HK-2 (cell line): ENCODE results near the gene FUBP3.
"Not testable (repeated sequence)": the region's sequence is repeated elsewhere in the genome, so short reads cannot be mapped to it uniquely, and the experiment has no call there.

Experiments used
- DNase-seq: peaks from one replicate; pipeline ENCODE4 v3.0.0-alpha.2; 2018; ENCODE audit not compliant: unreplicated experiment

FUBP3 gene

GRCh38 chr9:130556396-130557076 is 22.8 kb upstream of the FUBP3 start:
- no peak for DNase-seq

GRCh38 chr9:130557077-130557468 is 22.3 kb upstream of the FUBP3 start:
- DNase-seq: no peak

GRCh38 chr9:130561056-130561455 is 18.3 kb upstream of the FUBP3 start:
- DNase-seq: no peak

DNA sequence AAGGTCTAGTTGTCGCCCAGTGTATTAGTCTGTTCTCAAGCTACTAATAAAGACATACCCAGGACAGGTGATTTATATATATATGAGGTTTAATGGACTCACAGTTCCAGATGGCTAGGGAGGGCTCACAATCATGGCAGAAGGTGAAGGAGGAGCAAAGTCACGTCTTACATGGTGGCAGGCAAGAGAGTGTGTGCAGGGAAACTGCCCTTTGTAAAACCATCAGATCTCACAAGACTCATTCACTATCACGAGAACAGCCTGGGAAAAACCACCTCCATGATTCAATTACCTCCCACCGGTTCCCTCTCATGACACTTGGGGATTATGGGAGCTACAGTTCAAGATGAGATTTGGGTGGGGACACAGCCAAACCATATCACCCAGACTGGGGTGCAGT is 16.9 kb upstream of the FUBP3 start:
- not testable (repeated sequence) for DNase-seq

- no peak for DNase-seq
These were observed 15.6 kb upstream of the FUBP3 start for GRCh38 chr9:130563797-130564196.

DNA sequence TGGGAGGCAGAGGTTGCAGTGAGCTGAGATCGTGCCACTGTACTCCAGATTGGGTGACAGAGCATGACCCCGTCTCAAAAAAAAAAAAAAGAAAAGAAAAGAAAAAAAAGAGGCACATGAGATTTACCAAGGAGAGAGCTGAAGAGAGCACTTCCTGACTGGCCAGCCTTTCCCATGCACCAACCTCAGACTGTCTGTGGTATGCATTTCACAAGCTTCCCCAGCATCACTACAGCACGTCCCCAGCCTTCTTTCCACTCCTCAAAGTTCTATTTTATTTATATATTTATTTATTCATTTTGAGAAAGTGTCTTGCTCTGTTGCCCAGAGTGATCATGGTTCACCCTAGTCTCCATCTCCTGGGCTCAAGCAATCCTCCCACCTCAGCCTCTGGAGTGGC is 13.6 kb upstream of the FUBP3 start:
- DNase-seq: no peak

DNA sequence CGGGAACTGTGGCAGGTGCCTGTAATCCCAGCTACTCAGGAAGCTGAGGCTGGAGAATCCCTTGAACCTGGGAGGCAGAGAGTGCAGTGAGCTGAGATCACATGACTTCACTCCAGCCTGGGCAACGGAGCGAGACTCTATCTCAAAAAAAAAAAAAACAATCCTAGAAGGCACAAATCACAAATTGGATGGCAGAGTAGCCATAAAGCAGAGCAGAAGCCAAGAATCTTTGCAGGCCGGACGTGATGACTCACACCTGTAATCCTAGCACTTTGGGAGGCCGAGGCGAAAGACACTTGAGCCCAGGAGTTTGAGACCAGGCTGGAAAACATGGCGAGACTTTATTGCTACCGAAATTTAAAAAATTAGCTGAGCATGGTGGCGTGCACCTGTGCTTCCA is 9.2 kb upstream of the FUBP3 start:
- peak; percentile 48 for DNase-seq

GRCh38 chr9:130575514-130575913 is 3.9 kb upstream of the FUBP3 start:
- DNase-seq: no peak

- DNase-seq: no peak
These were observed 3.2 kb upstream of the FUBP3 start for GRCh38 chr9:130576176-130576575.

DNA sequence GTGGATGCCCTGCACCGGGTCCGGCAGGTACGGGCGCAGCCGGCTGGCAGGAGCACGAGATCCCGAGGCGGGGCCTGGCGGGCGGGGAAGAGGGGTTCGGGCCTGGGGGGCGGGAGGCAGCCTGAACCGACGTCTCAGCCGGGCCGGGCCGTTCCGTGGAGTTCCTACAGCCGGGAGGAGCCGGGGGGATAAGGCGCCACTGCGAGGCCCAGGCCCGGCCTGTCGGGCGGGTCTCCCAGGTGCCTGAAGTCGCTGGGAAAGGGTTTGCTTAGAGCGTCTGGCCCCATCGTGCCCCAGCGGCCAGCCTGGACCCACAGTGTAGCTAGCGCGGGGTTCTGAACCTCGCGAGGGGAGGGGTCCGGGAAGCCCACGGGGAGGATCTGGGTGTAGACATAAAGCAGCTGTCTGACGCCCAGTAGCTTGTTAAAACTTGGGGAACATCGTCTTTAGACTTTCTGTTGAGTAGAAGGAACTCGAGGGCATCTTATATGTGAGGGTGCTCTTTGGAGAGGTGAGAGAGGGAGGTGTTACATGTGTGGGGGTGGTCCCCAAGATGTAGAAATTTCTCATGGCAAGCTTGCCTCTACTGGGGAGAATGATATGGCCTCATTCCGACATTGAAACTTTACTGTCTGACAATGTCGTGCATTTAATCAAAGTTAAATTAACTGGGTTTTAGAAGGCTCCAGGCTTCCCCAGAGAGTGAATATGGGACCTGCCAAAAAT is 524 bp downstream of the FUBP3 start:
- no peak for DNase-seq

GRCh38 chr9:130581766-130582165 is 2.4 kb downstream of the FUBP3 start:
- DNase-seq: no peak

- no peak for DNase-seq
These were observed 3.9 kb downstream of the FUBP3 start for GRCh38 chr9:130583271-130583670.

DNA sequence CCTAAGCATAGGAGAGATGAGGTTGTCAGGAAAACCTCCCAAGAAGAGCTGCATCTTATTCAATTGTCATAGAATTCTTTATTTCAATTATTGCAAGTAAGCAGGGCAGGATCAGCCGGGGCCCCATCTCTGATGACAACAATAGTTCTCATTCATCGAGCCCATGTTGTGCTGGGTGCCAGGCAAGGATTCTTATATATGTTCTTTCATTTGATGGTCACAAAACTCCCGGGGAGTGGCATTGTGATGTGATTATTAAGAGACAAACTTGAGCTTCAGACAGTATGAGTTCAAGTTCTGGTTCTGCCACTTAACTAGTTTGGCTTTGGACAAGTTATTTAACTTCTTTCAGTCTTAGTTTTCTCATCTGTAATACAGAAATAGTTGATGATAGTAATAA is 8.5 kb downstream of the FUBP3 start:
- no peak for DNase-seq

DNA sequence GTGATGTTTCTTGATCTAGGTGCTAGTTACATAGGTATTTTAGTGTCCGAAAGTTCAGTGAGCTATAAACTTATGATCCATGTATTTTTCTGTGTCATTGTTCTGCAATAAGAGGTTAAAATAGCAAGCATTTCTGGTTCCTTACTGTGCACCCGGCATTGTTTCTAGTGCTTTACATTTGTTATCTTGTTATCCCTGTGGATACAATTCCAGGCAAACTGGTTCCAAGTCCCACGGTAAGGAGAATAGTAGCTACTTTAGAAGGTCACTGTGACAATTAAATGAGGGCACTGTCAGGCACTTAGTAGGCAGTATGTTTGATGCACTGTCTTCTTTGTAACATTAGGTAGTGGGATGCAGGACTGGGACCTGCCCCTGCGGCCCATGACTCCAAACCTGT is 9.0 kb downstream of the FUBP3 start:
- no peak for DNase-seq

DNA sequence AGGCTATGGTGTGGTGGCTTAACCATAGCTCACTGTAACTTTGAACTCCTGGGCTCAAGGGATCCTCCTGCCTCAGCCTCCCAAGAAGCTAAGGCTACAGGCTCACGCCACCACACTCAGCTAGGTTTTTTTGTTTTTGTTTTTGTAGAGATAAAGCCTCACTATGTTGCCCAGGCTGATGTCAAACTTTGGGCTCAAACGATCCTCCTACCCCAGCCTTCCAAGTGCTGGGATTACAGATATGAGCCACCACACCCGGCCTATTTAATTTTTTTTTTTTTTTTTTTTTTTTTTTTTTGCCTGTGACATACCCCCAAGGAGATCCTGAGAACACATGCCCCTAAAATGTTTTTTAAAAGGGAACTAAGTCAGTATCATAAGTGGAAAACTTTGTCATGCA is 10.4 kb downstream of the FUBP3 start:
- DNase-seq: no peak

- no peak for DNase-seq
These were observed 10.9 kb downstream of the FUBP3 start for GRCh38 chr9:130590305-130590704.

DNA sequence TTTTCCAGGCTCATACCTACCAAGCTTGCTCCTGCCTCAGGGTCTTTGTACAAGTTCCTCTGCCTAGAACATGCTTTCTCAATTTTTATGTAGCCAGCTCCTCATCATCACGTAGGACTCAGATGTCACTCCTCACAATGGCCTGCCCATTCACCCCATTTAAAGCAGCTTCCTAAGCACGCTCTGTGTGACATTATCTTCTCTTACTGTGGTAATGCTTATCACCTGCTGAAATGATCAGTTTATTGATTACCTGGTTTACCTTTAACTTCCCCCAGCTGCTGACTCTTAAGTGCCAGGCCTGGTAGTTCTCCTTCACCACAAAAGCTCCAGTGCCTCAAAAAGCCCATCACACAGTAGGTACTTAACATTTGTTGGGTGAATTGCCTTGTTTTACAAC is 13.6 kb downstream of the FUBP3 start:
- DNase-seq: no peak

DNA sequence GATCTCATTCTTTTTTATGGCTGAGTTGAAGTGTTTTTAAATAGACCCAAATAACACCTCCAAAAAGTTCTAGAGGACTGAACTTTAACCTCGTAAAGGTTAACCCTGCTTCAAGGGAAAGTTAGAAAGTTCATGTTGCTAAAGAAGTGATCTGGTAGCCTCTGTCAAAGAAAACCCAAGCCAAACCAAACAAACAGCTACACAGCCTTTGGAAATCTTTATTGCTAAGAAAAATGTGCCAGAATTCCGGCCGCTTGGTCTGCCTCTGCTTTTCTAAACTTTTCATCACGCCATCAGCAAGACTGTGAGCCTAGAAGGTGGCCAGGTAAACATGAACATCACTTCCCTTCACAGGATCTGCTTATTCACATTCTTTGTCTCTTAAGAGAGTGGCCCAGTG is 17.9 kb downstream of the FUBP3 start:
- DNase-seq: no peak

DNA sequence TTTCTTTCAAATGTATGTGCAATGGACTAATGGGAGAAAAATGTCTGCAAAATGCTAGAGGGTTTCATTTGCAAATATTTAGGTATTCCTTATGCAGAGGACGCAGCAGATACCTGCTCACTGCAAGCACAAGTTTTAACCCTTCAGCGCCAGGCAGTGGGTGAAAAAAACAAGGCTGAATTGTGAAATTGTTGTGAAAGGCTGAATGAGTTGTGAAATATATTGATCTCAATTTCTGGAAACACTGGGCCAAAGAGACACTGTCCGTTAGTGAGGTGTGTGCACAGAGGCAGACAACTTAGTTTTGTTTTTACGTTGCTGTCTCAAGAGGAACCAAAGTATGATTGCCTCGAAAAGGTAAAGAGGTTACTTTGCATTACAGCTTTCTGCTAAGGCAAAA is 18.8 kb downstream of the FUBP3 start:
- no peak for DNase-seq

GRCh38 chr9:130599625-130600024 is 20.2 kb downstream of the FUBP3 start:
- DNase-seq: no peak

DNA sequence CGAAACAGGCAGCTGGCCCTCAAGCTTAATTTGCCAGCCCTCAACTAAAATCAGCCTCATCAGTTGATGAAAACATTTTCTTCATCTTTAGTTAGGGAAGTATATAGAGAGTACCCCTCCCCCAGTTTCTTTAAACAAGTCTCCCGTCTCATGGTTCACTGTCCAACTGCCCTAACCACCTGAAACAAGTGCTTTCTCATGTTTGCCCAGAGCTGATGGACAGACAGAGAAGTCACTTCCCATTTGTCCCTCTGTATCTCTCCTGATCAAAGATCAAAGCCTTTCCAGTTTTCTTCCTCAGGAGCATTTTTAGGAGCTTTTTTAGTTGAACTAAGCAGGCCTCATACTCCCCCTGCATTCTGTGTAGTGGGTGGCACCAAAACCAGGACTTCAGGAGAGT is 21.7 kb downstream of the FUBP3 start:
- no peak for DNase-seq

DNA sequence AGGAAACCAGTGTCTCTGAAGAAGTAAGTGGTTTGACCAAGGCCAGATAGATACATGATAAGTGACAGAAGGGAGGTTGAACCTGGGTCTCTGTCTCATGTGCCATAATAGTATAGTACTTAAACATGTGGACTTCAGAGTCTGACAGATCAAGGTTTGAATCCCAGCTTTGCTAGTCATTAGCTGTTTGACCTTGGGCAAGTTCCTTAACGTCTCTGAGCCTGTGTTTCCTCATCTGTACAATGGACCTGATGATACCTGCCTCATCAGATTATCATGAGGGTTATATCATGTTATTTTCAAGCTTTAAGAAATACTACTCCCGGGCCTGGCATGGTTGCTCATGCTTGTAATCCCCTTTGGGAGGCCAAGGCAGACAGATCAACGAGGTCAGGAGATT is 24.9 kb downstream of the FUBP3 start:
- DNase-seq: no peak

GRCh38 chr9:130606887-130607600 is 27.7 kb downstream of the FUBP3 start:
- DNase-seq: no peak
